HG03565 (cell line): Measurements from ENCODE around the gene RASEF.

ENCODE experiments used
- ATAC-seq: cut with Tn5 transposase; IDR thresholded peaks from one replicate; pipeline ENCODE4 v1.9.1; 2021; ENCODE audit warnings: mild to moderate bottlenecking, moderate library complexity; ENCODE audit not compliant: unreplicated experiment

RASEF gene

DNA sequence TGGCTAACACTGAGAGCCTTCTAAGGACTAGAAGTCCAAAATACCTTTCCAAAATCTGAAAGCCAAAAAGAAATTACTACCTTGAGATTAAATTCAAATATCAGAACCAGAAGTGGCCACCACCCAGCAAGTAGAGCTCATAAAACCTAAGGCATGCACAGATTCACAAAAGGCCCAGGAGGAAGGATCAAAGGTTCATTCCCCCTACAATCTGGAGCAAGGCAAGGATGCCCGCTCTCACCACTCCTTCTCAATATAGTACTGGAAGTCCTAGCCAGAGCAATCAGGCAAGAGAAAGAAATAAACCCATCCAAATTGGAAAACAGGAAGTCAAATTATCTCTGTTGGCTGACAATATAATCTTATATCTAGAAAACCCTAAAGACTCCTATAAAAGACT is 6.0 kb downstream of the RASEF start:
- no peak for ATAC-seq

DNA sequence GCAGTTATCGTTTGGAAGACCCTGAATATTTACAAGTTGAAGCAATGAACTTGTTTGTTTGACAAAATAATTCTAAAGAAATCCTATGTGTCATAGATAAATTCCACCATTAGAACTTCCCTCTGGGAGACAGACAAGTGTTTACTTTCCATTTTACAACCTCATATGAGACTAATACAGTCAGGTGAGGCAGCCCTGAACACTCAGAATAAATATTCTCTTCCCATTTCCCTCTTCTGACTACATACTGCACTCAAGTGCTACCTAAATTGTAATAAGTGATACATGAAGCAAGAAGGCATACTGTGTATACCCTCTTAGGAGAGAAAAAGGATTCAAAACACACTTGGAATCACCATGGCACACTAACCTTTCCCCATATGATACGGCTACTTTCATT is 6.8 kb downstream of the RASEF start:
- ATAC-seq, result no peak

DNA sequence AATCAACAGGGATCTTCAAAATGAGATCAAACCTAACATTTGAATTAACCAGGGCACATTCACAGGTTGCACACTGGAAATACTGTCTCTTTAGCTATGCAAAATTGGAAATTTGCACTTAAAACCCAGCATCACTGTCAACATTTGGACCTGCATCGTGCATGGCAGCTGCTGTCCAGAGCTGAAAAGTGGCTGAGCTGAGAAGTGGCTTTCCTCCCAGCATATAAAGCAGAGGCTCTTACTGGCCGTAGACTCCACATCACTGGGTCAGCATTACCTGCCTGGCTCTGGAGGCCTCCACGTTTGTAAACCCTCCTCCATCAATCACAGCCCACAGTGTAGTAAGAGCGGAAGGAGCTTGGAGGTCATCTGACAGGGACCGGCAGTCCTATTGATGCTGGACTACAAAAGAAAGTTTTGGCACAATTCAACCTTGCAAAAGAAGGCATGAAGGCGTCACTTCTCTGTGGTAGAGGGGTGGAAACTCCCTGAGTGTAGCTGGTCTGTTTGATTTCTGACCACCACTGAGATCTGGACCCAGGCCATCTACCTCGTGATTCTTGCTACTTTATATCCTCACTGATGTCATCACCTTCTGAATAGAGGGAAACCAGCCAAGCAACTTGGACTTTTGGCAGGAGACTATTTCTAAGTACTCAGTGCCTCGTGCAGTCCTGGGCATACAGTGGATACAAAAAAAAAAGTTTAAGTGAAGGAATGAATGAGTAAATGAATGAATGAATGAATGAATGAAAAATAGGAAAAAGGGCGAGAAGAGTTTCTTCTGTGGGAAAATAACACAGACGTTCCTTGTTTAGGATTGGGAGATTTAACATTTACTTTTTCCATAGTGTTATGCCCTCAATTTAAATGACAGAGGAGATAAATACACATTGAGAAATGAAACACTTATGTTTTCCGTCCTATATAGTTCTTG is 14.8 kb downstream of the RASEF start:
- no peak for ATAC-seq

- peak; percentile 71 for ATAC-seq
These were observed 19.3 kb downstream of the RASEF start for GRCh38 chr9:83043597-83043996.

DNA sequence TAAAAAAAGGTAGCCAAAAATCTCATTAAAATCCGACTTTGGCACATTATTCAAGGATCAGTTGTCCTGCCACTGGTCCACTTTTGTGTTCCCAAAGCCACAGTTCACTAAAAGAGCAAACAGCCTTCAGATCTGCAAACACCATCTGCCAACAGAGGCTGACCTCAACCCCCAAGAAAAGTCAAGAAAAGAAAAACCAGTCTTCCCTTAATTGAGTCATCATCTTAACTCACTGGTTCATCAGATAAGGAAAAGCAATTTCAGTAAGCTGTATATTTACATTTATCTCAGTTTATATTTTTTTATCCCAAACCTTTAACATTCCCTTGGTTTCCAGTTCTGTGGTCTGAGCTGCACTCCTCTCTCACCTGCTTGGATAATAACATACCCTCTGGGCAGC is 21.2 kb downstream of the RASEF start:
- no peak for ATAC-seq

GRCh38 chr9:83039303-83039702 is 23.6 kb downstream of the RASEF start:
- ATAC-seq, result no peak

GRCh38 chr9:83036043-83036442 is 26.9 kb downstream of the RASEF start:
- ATAC-seq, result no peak

GRCh38 chr9:83035143-83035542 is 27.8 kb downstream of the RASEF start:
- no peak for ATAC-seq

DNA sequence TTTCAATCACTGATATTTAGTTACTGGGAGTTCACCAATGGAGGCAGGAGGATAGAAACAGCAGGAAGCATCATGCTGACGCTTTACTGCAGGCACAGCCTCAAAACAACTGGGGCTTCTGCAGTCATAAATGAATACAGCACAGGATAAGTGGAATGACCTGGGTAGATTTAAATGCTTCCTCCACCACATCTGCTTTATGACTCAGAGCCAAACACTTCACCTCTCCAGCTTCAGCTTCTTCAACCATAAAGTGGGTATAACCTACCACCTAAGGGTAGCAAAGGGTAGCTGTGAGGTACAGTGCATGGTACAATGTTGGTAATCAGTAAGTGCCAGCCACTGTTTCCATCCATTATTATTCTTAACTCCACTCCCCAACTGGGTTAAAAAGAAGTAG is 28.4 kb downstream of the RASEF start:
- ATAC-seq, result no peak

GRCh38 chr9:83034026-83034425 is 28.9 kb downstream of the RASEF start:
- ATAC-seq, result no peak

GRCh38 chr9:83032065-83032625 is 30.8 kb downstream of the RASEF start:
- no peak for ATAC-seq

GRCh38 chr9:83030391-83031107 is 32.4 kb downstream of the RASEF start:
- ATAC-seq, result no peak

DNA sequence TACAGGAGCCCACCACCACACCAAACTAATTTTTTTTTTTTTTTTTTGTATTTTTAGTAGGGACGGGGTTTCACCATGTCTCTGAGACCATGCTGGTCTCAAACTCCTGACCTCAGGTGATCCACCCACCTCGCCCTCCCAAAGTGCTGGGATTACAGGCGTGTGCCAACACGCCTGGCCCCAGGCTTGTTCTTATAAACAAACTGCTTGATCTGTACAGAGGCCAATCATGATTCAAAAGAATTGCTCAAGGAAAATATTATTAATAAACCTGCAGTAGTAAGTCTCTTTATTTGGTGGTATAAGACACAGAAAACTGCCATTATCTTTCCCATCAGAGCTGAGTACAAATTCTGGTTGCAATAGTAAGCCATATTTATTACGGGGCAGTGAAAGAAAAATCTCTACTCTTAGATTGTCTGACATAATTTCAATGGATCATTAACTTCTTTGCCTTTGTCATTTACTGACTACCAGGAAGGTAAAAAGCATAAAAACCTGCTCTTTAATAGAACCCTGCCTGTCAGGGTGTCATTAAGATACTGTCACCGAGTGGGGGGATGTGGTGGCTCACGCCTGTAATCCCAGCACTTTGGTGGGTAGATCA is 33.3 kb downstream of the RASEF start:
- ATAC-seq, result no peak

DNA sequence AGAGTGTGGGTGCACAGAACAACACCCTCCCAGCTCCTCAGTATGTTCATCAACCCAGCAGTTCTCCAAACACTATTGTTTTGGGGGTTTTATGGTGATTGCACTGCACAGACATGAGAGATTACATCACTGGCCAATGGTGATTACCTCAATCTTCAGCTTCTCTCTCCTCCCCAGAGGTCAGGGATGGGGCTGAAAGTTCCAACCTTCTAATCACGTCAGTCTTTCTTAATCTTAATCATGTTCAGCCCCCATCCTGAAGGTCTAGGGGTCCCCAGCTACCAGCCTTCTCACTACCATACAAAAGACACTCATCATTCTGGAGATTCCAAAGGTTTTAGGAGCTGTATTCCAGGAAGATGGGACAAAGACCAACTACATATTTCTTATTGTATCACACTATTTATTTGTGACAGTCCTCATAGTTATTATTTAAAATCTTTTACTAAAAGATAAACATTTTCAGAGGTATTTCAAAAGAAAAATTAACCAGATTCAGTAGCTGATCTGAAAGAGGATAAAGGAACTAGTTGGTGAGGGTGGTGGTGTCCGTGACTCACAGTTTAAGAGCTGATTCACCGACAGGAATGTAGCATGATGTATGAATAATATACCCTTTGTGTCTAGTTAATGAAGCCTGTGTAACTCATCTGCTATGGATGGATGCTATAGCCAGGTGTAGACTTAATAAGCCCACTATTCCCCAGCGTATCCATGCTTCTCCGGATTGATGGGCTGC is 35.6 kb downstream of the RASEF start:
- no peak for ATAC-seq

- ATAC-seq, result no peak
These were observed 38.3 kb downstream of the RASEF start for GRCh38 chr9:83024506-83025125.

- no peak for ATAC-seq
These were observed 39.8 kb downstream of the RASEF start for GRCh38 chr9:83023151-83023550.

GRCh38 chr9:83020864-83021263 is 42.1 kb downstream of the RASEF start:
- ATAC-seq, result no peak

GRCh38 chr9:83020327-83020726 is 42.6 kb downstream of the RASEF start:
- no peak for ATAC-seq

DNA sequence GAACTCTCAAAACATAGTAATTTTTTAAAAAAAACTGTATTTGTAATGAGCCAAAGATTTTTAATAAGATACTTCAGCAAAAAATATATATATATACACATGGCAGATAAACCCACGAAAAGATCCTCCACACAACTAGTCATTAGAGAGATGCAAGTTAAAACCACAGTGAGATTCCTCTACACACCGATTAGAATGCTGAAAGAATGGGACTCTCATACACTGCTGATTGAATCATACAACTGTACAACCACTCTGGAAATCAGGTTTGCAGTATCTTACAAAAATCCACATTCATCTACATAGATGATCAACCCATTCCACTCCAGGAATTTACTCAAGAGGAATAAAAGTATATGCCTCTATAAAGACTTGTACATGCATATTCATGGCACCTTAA is 43.7 kb downstream of the RASEF start:
- ATAC-seq, result no peak

DNA sequence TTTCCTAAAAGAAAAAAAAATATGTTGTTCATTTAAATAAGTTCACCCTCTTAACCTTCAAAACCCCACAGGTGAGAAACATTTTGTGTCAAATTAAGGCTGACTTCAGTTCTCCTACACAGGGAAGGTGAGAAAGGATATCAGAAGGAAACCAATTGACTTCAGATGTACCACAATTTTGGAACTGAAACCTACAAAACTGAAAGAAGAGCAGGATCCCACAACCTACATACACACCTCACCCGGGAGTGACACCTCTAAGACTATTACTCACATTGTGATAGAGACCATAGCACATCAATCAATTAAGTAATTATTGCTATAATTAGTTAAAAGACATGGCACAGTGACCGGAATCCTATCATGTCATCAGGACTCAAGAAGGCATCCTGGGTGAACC is 47.0 kb downstream of the RASEF start:
- no peak for ATAC-seq
